Liver (tissue), 9 donors: ENCODE measurements around the gene RNF214. TPM values are rescaled to one million over a fixed set of nuclear protein-coding genes. Genes with fewer than 3 reads are reported as not detected.
A peak's percentile ranks its signal among the peaks of the same experiment; 100 is the strongest.

Source experiments
- DNase-seq: peaks from one replicate; pipeline ENCODE4 v3.0.0-alpha.2; 2017; ENCODE audit warnings: low spot score
- H3K27ac ChIP-seq, 2 donors: one replicate each; pipeline ENCODE4 v1.7.0; 2013; ENCODE audit warnings: inconsistent platforms in 2 of 2, low read length in 2 of 2, control low read depth in 1 of 2, low read depth in 1 of 2, mild to moderate bottlenecking in 1 of 2
- H3K27me3 ChIP-seq, 4 donors: one replicate each; pipeline versions ENCODE4 v1.6.1 to v1.7.0; 2013; ENCODE audit warnings: low read length in 3 of 4, inconsistent platforms in 1 of 4, mild to moderate bottlenecking in 1 of 4, moderate library complexity in 1 of 4; ENCODE audit not compliant: control insufficient read depth in 4 of 4, insufficient read depth in 4 of 4
- H3K36me3 ChIP-seq, 4 donors: one replicate each; pipeline versions ENCODE4 v1.6.1 to v1.7.0; 2013; ENCODE audit warnings: low read length in 3 of 4, mild to moderate bottlenecking in 3 of 4, low read depth in 1 of 4, moderate library complexity in 1 of 4; ENCODE audit not compliant: control insufficient read depth in 4 of 4, insufficient read depth in 3 of 4
- H3K4me1 ChIP-seq, 4 donors: one replicate each; pipeline versions ENCODE4 v1.6.1 to v1.7.0; 2013; ENCODE audit warnings: low read length in 3 of 4, mild to moderate bottlenecking in 3 of 4, moderate library complexity in 1 of 4; ENCODE audit not compliant: control insufficient read depth in 4 of 4, insufficient read depth in 4 of 4
- H3K4me3 ChIP-seq, 3 donors: one replicate each; pipeline versions ENCODE4 v1.6.1 to v1.7.0; 2013; ENCODE audit warnings: low read length in 3 of 3, control low read depth in 1 of 3, low read depth in 1 of 3, mild to moderate bottlenecking in 1 of 3
- H3K9ac ChIP-seq, 2 donors: one replicate each; pipeline ENCODE4 v1.7.0; 2013; ENCODE audit warnings: low read length in 2 of 2, mild to moderate bottlenecking in 2 of 2, moderate library complexity in 2 of 2, control low read depth in 1 of 2, low read depth in 1 of 2
- H3K9me3 ChIP-seq, 4 donors: one replicate each; pipeline versions ENCODE4 v1.6.1 to v1.7.0; 2013; ENCODE audit warnings: low read length in 3 of 4; ENCODE audit not compliant: control insufficient read depth in 4 of 4
- ATF3 ChIP-seq: IDR thresholded peaks from 2 replicates; pipeline ENCODE4 v1.6.1; 2016; ENCODE audit warnings: antibody characterized with exemption
- CTCF ChIP-seq: fragments of 150-350 bp; IDR thresholded peaks from 2 replicates; pipeline ENCODE4 v1.5.1; 2017; ENCODE audit warnings: improper control_type of control experiment, low read depth, low read length; ENCODE audit not compliant: missing input control
- EGR1 ChIP-seq, 2 donors: IDR thresholded peaks; 2 replicates each; pipeline ENCODE4 v1.6.1; 2016 to 2018; ENCODE audit warnings: antibody characterized with exemption in 2 of 2, low read depth in 2 of 2
- FOXA2 ChIP-seq: IDR thresholded peaks from 2 replicates; pipeline ENCODE4 v1.6.1; 2016; ENCODE audit warnings: antibody characterized with exemption
- GABPA ChIP-seq, 2 donors: IDR thresholded peaks in 1 of 2; conservative IDR thresholded peaks in 1 of 2; 2 replicates each; pipeline ENCODE4 v1.6.1; 2016; ENCODE audit warnings: antibody characterized with exemption in 2 of 2, mild to moderate bottlenecking in 1 of 2, moderate library complexity in 1 of 2
- HNF4A ChIP-seq, 2 donors: conservative IDR thresholded peaks; 2 replicates each; pipeline ENCODE4 v1.6.1; 2016; ENCODE audit warnings: antibody characterized with exemption in 2 of 2, mild to moderate bottlenecking in 2 of 2
- HNF4G ChIP-seq: IDR thresholded peaks from 2 replicates; pipeline ENCODE4 v1.6.1; 2016; ENCODE audit warnings: antibody characterized with exemption
- JUND ChIP-seq, 2 donors: IDR thresholded peaks; 2 replicates each; pipeline ENCODE4 v1.6.1; 2016; ENCODE audit warnings: antibody characterized with exemption in 2 of 2
- MAX ChIP-seq: IDR thresholded peaks from 2 replicates; pipeline ENCODE4 v1.6.1; 2016; ENCODE audit warnings: antibody characterized with exemption
- NR2F2 ChIP-seq: IDR thresholded peaks from 2 replicates; pipeline ENCODE4 v1.6.1; 2016; ENCODE audit warnings: antibody characterized with exemption
- RAD21 ChIP-seq, 2 donors: IDR thresholded peaks; 2 replicates each; pipeline ENCODE4 v1.6.1; 2016; ENCODE audit warnings: antibody characterized with exemption in 2 of 2, mild to moderate bottlenecking in 2 of 2
- REST ChIP-seq: IDR thresholded peaks from 2 replicates; pipeline ENCODE4 v1.6.1; 2016; ENCODE audit warnings: antibody characterized with exemption, mild to moderate bottlenecking
- RXRA ChIP-seq, 2 donors: IDR thresholded peaks; 2 replicates each; pipeline ENCODE4 v1.6.1; 2017 to 2018; ENCODE audit warnings: antibody characterized with exemption in 2 of 2, mild to moderate bottlenecking in 1 of 2
- SP1 ChIP-seq: IDR thresholded peaks from 2 replicates; pipeline ENCODE4 v1.6.1; 2018; ENCODE audit warnings: antibody characterized with exemption, mild to moderate bottlenecking
- TAF1 ChIP-seq: conservative IDR thresholded peaks from 2 replicates; pipeline ENCODE4 v1.6.1; 2016; ENCODE audit warnings: antibody characterized with exemption, mild to moderate bottlenecking
- ZBTB33 ChIP-seq: IDR thresholded peaks from 2 replicates; pipeline ENCODE4 v1.6.1; 2016; ENCODE audit warnings: antibody characterized with exemption
- WGBS: extraction: QIAGEN DNeasy Blood & Tissue Kit; methylation state at CpG from one replicate; pipeline ENCODE4 v1.1.7; 2013; 5-methylcytosine and 5-hydroxymethylcytosine counted together
- polyA plus RNA-seq, 2 donors: library from polyadenylated mRNA; stranded (reverse) in 1 of 2; unstranded in 1 of 2; fragments of 200-250 nt in 1 of 2; fragments of >200 nt in 1 of 2; fragmentation: Nextera tagmentation in 1 of 2; extraction: Ambion mirVana in 1 of 2; gene quantifications; one replicate each; pipeline versions ENCODE4 v1.2.1 to v1.2.3, GENCODE V29; 2013 to 2015
- total RNA-seq, 2 donors: library from RNA; depleted of rRNA; stranded (reverse); fragments of >200 nt; gene quantifications; one replicate each; pipeline ENCODE4 v1.2.3, GENCODE V29; 2014
- donor health status: healthy.
- donor health status: healthy.
- donor health status: healthy.
- donor health status: healthy.
- donor health status: healthy.

Gene RNF214
- total and polyA plus RNA-seq, 4 donors = 4.6 to 6.2 (median 6.0) TPM

- 97% methylated on average over 10 of the region's 10 CpGs for WGBS
- no peaks in the 10 kb centered on the region for H3K9me3 ChIP-seq
- H3K27me3 ChIP-seq = no peaks in the 10 kb centered on the region
- no peak overlapping the region for H3K4me3 ChIP-seq
- H3K4me1 ChIP-seq = no peaks in the 10 kb centered on the region
- H3K36me3 ChIP-seq = peaks cover 0 to 21% (median 5%) of the 10 kb centered on the region in 4 donors
- H3K27ac ChIP-seq = peak overlapping the region in 1 of 2 donors; percentile 18
- DNase-seq = no peak
- no peak overlapping the region for H3K9ac ChIP-seq
- TF ChIP-seq TAF1 (no peak), FOXA2 (no peak), GABPA (IDR thresholded peaks at IDR 0.05 in 1 of 2, conservative IDR thresholded peaks at IDR 0.05 in 1 of 2) (no peak), MAX (no peak), HNF4A (conservative IDR thresholded peaks at IDR 0.05) (no peak), ZBTB33 (no peak), HNF4G (no peak)
Measured at GRCh38 chr11:117203069-117203407, 29.4 kb upstream of the RNF214 start.

GRCh38 chr11:117204283-117205080, 28.0 kb upstream of the RNF214 start:
- H3K4me1 ChIP-seq = no peaks in the 10 kb centered on the region
- WGBS = 89% methylated on average over 17 of the region's 17 CpGs
- TF ChIP-seq HNF4G (no peak), NR2F2 (peak; percentile 8), FOXA2 (no peak)
- H3K27ac ChIP-seq = no peak overlapping the region
- peaks cover 0 to 21% (median 5%) of the 10 kb centered on the region in 4 donors for H3K36me3 ChIP-seq
- no peaks in the 10 kb centered on the region for H3K27me3 ChIP-seq
- no peaks in the 10 kb centered on the region for H3K9me3 ChIP-seq
- no peak overlapping the region for H3K9ac ChIP-seq
- no peak for DNase-seq
- no peak overlapping the region for H3K4me3 ChIP-seq

GRCh38 chr11:117205211-117205818, 27.2 kb upstream of the RNF214 start:
- WGBS = 91% methylated on average over 11 of the region's 11 CpGs
- H3K4me1 ChIP-seq = no peaks in the 10 kb centered on the region
- no peak overlapping the region for H3K27ac ChIP-seq
- H3K4me3 ChIP-seq = no peak overlapping the region
- no peak for DNase-seq
- no peaks in the 10 kb centered on the region for H3K27me3 ChIP-seq
- no peak overlapping the region for H3K9ac ChIP-seq
- no peaks in the 10 kb centered on the region for H3K9me3 ChIP-seq
- peaks cover 0 to 21% (median 5%) of the 10 kb centered on the region in 4 donors for H3K36me3 ChIP-seq
- no peak for TF ChIP-seq TAF1
- no peak for TF ChIP-seq REST
- TF ChIP-seq RAD21 (IDR thresholded peaks at IDR 0.05) = no peak
- no peak for TF ChIP-seq FOXA2
- no peak for TF ChIP-seq CTCF
- no peak for TF ChIP-seq EGR1 (IDR thresholded peaks at IDR 0.05; ENCODE audit: low read depth in 2 of 2)
- no peak for TF ChIP-seq SP1
- no peak for TF ChIP-seq ZBTB33
- no peak for TF ChIP-seq RXRA (IDR thresholded peaks at IDR 0.05)
- no peak for TF ChIP-seq ATF3
- TF ChIP-seq JUND (IDR thresholded peaks at IDR 0.05) = no peak
